ENCODE results near the gene GTF3C5.
"Not testable (repeated sequence)": the region's sequence is repeated elsewhere in the genome, so short reads cannot be mapped to it uniquely, and the experiment has no call there.

Gene GTF3C5

DNA sequence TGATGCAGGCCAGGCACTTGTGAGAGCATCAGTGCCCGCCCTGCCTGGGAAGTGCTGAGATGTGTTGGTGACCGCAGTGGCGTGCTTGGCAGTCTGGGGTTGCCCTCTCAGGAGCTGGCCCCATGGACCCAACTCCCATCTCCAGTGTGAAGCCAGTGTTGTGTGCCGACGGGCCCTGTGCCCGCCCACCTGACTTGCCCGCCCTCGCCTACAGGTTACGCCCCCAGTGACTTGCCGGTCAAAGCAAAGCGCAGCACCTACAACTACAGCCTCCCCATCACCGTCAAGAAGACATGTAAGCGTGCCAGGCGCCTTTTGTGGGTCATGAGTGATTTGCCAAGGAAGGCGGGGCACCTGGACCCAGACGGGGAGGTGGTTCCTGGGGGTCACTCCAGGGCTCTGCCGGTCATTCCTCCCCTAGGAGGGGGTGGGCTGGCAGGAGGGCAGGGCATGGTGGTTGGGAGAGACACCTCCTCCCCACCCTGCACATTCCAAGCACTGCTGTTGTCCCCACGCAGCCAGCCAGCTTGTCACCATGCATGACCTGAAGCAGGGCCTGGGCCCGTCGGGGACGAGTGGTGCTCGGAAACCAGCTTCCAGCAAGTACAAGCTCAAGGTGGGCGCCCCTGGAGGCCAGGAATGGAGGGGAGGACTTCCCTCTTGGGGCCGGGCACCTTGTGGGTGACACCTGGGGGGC, 23.5 kb downstream of the GTF3C5 start:
- DNase-seq, result no peak

DNA sequence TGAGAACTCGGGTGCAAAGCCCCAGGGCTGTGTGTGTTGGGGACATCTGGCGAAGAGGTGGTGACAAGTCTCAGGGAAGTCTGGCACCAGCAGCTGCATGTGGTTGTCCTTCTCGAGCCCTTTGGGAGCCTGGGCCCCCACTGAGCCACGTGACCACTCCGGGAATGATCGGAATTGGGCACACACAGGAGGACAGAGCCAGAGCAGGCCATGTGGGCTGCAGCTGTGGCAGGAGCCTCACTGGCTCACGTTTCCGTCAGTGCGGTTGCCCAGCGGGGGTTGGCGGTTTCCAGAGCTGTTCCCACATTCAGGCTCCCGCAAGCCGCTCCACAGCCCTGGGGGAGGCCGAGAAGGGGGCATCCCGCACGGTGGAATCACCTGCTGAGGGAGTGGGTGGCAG, 24.2 kb downstream of the GTF3C5 start:
- DNase-seq, result peak in 1 of 58 donors; percentile 18

GRCh38 chr9:133055788-133056420, 25.1 kb downstream of the GTF3C5 start:
- no peak for DNase-seq

GRCh38 chr9:133056533-133056932, 25.7 kb downstream of the GTF3C5 start:
- DNase-seq, result no peak

GRCh38 chr9:133057006-133057405, 26.2 kb downstream of the GTF3C5 start:
- DNase-seq, result no peak

- no peak for DNase-seq
Observed at GRCh38 chr9:133057553-133057952, 26.8 kb downstream of the GTF3C5 start.

- no peak for DNase-seq
Observed at GRCh38 chr9:133058071-133058470, 27.3 kb downstream of the GTF3C5 start.

- no peak for DNase-seq
Observed at GRCh38 chr9:133058550-133059320, 27.9 kb downstream of the GTF3C5 start.

DNA sequence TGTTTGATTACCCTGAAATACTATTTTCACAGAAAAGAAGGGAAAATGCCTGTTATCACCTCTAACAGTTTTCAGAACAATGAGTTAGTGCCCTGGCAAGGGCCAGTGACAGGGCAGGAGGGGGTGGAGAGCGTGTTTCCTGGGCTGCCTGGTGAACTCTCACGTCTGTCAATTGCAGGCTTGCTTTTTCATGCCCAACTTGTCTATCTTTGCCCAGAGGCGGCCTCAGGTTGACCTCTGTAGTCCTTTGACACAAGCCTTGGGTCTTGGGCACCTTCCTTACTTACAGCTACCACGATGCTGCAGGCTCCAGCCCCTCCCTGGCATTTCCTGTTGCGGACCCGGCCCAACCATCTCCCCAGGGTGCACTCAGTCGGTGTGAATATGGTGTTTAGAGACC, 28.8 kb downstream of the GTF3C5 start:
- DNase-seq, result no peak

GRCh38 chr9:133060417-133060841, 29.6 kb downstream of the GTF3C5 start:
- DNase-seq, result no peak

DNA sequence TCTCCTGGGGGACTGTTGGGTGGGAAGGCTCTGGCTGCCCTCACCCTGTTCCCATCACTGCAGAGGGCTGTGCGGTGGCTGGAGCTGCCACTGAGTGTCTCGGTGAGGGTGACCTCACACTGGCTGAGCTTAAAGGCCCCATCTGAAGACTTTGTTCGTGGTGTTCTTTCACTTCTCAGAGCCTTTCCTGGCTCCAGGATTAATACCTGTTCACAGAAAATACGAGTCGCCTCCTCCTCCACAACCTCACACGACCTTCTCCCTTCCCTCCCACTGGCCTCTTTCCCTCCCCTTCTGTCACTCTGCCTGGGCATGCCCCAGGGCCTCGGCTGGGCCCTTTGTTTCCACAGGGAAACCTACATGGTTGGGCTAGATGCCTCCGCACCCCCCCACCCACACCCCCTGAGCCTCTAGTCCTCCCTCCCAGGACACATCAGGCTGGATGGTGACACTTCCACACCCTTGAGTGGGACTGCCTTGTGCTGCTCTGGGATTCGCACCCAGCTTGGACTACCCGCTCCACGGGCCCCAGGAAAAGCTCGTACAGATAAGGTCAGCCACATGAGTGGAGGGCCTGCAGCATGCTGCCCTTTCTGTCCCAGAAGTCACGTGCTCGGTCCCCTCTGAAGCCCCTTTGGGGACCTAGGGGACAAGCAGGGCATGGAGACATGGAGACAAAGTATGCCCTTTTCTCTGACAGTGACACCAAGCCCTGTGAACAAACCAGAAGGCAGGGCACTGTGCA, 30.4 kb downstream of the GTF3C5 start:
- not testable (repeated sequence) for DNase-seq

GRCh38 chr9:133061764-133062145, 31.0 kb downstream of the GTF3C5 start, which contains the start of gene CEL:
CEL (plus strand) TSS chr9:133061981; CDS start chr9:133062003, 22 bp downstream.
- not testable (repeated sequence) for DNase-seq

GRCh38 chr9:133062569-133062968, 31.8 kb downstream of the GTF3C5 start:
- not testable (repeated sequence) for DNase-seq

DNA sequence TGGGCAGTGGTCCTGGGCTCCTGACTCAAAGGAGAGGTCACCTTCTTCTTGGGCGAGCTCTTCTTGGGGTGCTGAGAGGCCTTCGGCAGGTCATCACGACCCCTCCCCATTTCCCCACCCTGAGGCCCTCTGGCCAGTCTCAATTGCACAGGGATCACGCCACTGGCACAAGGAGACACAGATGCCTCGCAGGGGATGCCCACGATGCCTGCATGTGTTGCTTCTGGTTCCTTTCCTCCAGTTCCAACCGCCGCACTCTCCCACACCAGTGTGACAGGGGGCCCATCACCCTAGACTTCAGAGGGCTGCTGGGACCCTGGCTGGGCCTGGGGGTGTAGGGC, 32.3 kb downstream of the GTF3C5 start:
- DNase-seq, result no peak

DNA sequence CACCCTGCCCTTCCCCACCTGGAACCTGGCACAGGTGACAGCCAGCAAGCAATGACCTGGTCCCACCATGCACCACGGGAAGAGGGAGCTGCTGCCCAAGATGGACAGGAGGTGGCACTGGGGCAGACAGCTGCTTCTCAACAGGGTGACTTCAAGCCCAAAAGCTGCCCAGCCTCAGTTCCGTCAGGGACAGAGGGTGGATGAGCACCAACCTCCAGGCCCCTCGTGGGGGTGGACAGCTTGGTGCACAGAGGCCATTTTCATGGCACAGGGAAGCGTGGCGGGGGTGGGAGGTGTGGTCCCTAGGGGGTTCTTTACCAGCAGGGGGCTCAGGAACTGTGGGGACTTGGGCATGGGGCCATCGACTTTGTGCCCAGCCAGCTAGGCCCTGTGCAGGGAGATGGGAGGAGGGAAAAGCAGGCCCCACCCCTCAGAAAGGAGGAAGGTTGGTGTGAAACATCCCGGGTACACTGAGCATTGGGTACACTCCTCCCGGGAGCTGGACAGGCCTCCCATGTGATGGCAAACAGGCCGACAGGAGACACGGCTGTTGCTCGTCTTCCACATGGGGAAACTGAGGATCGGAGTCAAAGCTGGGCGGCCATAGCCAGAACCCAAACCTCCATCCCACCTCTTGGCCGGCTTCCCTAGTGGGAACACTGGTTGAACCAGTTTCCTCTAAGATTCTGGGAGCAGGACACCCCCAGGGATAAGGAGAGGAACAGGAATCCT, 32.9 kb downstream of the GTF3C5 start:
- no peak for DNase-seq

DNA sequence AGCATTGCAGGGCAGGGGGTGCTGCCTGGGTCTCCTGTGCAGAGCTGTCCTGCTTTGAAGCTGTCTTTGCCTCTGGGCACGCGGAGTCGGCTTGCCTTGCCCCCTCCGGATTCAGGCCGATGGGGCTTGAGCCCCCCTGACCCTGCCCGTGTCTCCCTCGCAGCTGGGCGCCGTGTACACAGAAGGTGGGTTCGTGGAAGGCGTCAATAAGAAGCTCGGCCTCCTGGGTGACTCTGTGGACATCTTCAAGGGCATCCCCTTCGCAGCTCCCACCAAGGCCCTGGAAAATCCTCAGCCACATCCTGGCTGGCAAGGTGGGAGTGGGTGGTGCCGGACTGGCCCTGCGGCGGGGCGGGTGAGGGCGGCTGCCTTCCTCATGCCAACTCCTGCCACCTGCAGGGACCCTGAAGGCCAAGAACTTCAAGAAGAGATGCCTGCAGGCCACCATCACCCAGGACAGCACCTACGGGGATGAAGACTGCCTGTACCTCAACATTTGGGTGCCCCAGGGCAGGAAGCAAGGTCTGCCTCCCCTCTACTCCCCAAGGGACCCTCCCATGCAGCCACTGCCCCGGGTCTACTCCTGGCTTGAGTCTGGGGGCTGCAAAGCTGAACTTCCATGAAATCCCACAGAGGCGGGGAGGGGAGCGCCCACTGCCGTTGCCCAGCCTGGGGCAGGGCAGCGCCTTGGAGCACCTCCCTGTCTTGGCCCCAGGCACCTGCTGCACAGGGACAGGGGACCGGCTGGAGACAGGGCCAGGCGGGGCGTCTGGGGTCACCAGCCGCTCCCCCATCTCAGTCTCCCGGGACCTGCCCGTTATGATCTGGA, 33.7 kb downstream of the GTF3C5 start:
- no peak for DNase-seq

DNA sequence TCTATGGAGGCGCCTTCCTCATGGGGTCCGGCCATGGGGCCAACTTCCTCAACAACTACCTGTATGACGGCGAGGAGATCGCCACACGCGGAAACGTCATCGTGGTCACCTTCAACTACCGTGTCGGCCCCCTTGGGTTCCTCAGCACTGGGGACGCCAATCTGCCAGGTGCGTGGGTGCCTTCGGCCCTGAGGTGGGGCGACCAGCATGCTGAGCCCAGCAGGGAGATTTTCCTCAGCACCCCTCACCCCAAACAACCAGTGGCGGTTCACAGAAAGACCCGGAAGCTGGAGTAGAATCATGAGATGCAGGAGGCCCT, 34.2 kb downstream of the GTF3C5 start:
- no peak for DNase-seq

DNA sequence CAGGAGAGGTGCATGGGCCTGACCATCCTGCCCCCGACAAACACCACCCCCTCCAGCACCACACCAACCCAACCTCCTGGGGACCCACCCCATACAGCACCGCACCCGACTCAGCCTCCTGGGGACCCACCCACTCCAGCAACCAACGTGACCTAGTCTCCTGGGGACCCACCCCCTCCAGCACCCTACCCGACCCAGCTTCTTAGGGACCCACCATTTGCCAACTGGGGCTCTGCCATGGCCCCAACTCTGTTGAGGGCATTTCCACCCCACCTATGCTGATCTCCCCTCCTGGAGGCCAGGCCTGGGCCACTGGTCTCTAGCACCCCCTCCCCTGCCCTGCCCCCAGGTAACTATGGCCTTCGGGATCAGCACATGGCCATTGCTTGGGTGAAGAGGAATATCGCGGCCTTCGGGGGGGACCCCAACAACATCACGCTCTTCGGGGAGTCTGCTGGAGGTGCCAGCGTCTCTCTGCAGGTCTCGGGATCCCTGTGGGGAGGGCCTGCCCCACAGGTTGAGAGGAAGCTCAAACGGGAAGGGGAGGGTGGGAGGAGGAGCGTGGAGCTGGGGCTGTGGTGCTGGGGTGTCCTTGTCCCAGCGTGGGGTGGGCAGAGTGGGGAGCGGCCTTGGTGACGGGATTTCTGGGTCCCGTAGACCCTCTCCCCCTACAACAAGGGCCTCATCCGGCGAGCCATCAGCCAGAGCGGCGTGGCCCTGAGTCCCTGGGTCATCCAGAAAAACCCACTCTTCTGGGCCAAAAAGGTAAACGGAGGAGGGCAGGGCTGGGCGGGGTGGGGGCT, 35.6 kb downstream of the GTF3C5 start:
- DNase-seq, result no peak

DNA sequence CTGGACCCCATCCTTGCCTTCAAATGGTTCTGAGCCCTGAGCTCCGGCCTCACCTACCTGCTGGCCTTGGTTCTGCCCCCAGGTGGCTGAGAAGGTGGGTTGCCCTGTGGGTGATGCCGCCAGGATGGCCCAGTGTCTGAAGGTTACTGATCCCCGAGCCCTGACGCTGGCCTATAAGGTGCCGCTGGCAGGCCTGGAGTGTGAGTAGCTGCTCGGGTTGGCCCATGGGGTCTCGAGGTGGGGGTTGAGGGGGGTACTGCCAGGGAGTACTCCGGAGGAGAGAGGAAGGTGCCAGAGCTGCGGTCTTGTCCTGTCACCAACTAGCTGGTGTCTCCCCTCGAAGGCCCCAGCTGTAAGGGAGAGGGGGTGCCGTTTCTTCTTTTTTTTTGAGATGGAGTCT, 36.2 kb downstream of the GTF3C5 start:
- DNase-seq, result no peak
